ENCODE data around the gene KIF22. TPM values are rescaled to one million over a fixed set of nuclear protein-coding genes. Genes with fewer than 3 reads are reported as not detected.

The KIF22 gene
- total RNA-seq, 3 donors from 2014 or later (not counting 1 experiment from before 2014, with no cell fraction given) = 73.4 to 96.0 (median 86.5) TPM

- no peaks in the 10 kb centered on the region for H3K9me3 ChIP-seq (ENCODE audit: control insufficient read depth, insufficient read depth, low read length)
- Mint-ChIP-seq H3K27ac (no peak overlapping the region), H3K9me3 (no peaks in the 10 kb centered on the region), H3K27me3 (ENCODE audit: low read depth in 2 of 2) (no peaks in the 10 kb centered on the region), H3K4me1 (peaks cover 40 to 41% of the 10 kb centered on the region in 2 donors), H3K4me3 (no peak overlapping the region), H3K36me3 (no peaks in the 10 kb centered on the region)
- no peak overlapping the region for H3K4me3 ChIP-seq (ENCODE audit: low read length)
- intact Hi-C loops (cut with micrococcal nuclease) = no loop called here
- no peak for ATAC-seq
- no peak overlapping the region for H3K27ac ChIP-seq (ENCODE audit: low read length)
- H3K36me3 ChIP-seq (ENCODE audit: control insufficient read depth, insufficient read depth, low read length) = peaks cover 25% of the 10 kb centered on the region
- H3K4me1 ChIP-seq (ENCODE audit: control insufficient read depth, insufficient read depth, low read length) = peaks cover 30% of the 10 kb centered on the region
- WGBS (ENCODE audit: insufficient coverage) = 96% methylated on average over 3 of the region's 3 CpGs
- no peak for TF ChIP-seq CTCF (IDR thresholded peaks at IDR 0.05)
- DNase-seq = no peak
- no peaks in the 10 kb centered on the region for H3K27me3 ChIP-seq (ENCODE audit: control insufficient read depth, insufficient read depth, low read length)
These were observed 3.7 kb downstream of the KIF22 start for GRCh38 chr16:29794231-29794710.

- H3K27ac Mint-ChIP-seq = peak overlapping the region in 1 of 2 donors; percentile 26
- Histone ChIP-seq H3K9me3 (ENCODE audit: control insufficient read depth, insufficient read depth, low read length) (no peaks in the 10 kb centered on the region), H3K27ac (ENCODE audit: low read length) (no peak overlapping the region), H3K36me3 (ENCODE audit: control insufficient read depth, insufficient read depth, low read length) (peaks cover 36% of the 10 kb centered on the region), H3K27me3 (ENCODE audit: control insufficient read depth, insufficient read depth, low read length) (no peaks in the 10 kb centered on the region), H3K4me1 (ENCODE audit: control insufficient read depth, insufficient read depth, low read length) (peaks cover 14% of the 10 kb centered on the region), H3K4me3 (ENCODE audit: low read length) (no peak overlapping the region)
- TF ChIP-seq CTCF (IDR thresholded peaks at IDR 0.05) = no peak
- WGBS (ENCODE audit: insufficient coverage) = 96% methylated on average over 8 of the region's 8 CpGs
- DNase-seq (no peak), ATAC-seq (no peak)
- peaks cover 19 to 26% of the 10 kb centered on the region in 2 donors for H3K4me1 Mint-ChIP-seq
- no peaks in the 10 kb centered on the region for H3K27me3 Mint-ChIP-seq (ENCODE audit: low read depth in 2 of 2)
- H3K9me3 Mint-ChIP-seq = no peaks in the 10 kb centered on the region
- intact Hi-C loops (cut with micrococcal nuclease) = no loop called here
- H3K36me3 Mint-ChIP-seq = no peaks in the 10 kb centered on the region
- peak overlapping the region; percentile 64 for H3K4me3 Mint-ChIP-seq
These were observed 11.9 kb downstream of the KIF22 start for GRCh38 chr16:29802416-29802935.

- Mint-ChIP-seq H3K4me1 (peaks cover 30 to 41% of the 10 kb centered on the region in 2 donors), H3K36me3 (no peaks in the 10 kb centered on the region), H3K4me3 (peak overlapping the region; percentile 100), H3K27me3 (ENCODE audit: low read depth in 2 of 2) (no peaks in the 10 kb centered on the region), H3K27ac (peak overlapping the region; percentile 98 to 99), H3K9me3 (no peaks in the 10 kb centered on the region)
- H3K27ac ChIP-seq (ENCODE audit: low read length) = peak overlapping the region; percentile 87
- peaks cover 29% of the 10 kb centered on the region for H3K4me1 ChIP-seq (ENCODE audit: control insufficient read depth, insufficient read depth, low read length)
- ATAC-seq (no peak), DNase-seq (no peak)
- peaks cover 26% of the 10 kb centered on the region for H3K36me3 ChIP-seq (ENCODE audit: control insufficient read depth, insufficient read depth, low read length)
- WGBS (ENCODE audit: insufficient coverage) = 76% methylated on average over 5 of the region's 8 CpGs
- H3K27me3 ChIP-seq (ENCODE audit: control insufficient read depth, insufficient read depth, low read length) = no peaks in the 10 kb centered on the region
- H3K4me3 ChIP-seq (ENCODE audit: low read length) = no peak overlapping the region
- TF ChIP-seq CTCF (IDR thresholded peaks at IDR 0.05) = no peak
- intact Hi-C loops (cut with micrococcal nuclease) = no loop called here
- no peaks in the 10 kb centered on the region for H3K9me3 ChIP-seq (ENCODE audit: control insufficient read depth, insufficient read depth, low read length)
These were observed 13.5 kb downstream of the KIF22 start for GRCh38 chr16:29804020-29804419.
